ENCODE measurements around the gene RNF224.
"Not testable (repeated sequence)": the region's sequence is repeated elsewhere in the genome, so short reads cannot be mapped to it uniquely, and the experiment has no call there.

The RNF224 gene

GRCh38 chr9:137228968-137229896, 1.9 kb downstream of the RNF224 start:
- no peak for DNase-seq

DNA sequence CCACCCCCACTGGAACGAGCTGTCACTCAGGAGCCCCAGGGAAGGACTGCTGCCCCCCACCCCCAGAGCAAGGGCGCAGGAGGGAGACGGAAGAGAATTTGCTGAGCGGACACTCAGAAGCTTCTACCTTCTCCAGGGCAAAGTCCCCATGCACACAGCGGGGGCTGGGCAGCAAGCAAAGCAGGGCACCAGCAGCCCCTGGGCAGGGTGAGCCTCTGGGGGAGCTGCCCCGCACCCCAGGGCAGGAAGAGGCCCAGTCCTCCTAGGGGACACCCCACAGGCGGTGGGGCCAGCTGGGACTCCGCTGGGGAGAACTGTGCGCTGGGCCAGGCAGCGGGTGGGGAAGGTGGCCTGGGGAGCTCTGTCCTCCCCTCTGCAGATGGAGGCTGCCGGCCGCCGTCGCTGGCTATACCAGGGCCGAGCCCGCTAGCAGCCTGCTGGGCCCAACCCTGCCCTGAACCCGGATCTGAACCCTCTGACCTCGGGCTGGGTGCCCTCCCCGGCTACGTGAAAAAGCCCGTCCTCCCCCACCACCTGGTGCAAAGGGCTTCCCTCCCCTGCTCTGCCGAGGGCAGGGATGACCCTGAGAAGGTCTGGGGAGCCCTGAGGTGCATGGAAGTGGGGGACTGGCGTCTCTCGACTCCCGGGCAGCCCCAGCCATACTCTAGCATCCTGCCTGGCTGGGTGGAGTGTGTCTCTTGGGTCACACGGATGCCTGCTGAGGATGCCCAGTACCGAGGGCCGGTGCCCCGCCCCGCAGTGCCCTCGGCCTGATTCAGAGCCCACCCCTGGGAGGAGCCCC, 2.8 kb downstream of the RNF224 start:
- no peak for DNase-seq

DNA sequence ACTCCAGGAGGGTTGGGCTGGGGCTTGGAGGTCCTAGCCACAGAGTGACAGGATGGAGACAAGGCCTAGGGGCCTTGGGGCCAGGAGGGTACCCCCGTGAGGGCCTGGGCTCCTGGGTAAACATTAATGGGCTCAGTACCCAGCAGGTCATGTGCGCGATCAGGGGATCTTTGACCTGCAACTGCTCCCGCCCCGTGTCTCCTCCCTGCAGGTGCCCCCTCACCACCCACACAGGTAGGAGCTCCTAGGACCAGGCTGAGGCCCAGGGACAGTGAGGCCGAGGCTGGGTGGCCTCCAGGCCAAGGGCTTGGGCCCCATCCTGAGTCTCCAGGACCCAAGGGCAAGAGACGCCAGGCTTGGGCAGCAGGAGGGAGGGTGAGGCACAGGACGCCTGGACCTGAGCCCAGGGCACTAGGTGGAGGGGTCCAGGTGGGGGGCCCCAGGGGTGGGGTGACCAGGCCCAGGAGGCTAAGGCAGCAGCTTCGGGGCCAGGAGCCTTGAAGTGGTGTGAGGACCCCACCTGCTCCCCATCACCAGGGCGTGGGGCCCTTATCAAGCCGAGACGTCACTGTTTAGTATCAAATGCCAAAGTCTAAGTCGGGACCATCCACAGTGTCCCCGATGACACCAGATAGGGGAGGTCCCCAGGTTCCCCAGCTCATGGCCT, 3.5 kb downstream of the RNF224 start, which contains the start of gene SLC34A3:
SLC34A3 (plus strand) TSS at position 197 of the 667 bp plus-strand sequence. CDS start 802 bp downstream, outside the sequence.
- DNase-seq, result no peak

DNA sequence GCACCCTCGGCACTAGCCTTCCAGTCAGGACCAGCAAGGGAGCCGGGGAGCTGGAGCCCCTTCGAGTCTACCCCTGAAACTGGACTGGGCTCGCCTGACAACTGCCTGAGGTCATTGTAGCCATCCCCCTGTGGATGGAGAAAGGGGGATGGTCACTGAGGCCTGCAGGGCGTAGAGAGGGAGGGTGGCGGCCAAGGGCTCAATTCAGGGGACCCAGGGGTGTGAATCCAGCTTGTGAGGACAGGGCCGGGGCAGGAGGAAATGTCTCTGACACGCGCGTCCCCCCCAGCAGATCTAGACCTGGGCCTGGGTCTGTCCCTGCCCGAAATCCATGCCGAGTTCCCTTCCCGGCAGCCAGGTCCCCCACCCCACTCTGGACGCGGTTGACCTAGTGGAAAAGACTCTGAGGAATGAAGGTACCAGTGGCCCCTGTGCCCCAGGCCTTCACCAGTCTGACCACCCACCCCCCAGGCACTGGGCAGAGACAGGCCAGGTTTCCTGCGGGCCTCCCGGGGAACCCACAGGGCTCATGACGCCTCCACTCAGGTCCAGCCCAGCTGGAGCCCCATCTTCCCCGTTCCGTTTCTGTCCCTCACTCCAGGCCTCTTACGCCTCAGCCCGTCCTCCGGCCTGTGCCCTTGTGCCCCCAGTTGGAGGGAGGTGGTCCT, 4.2 kb downstream of the RNF224 start:
- DNase-seq, result no peak

GRCh38 chr9:137232101-137232500, 4.8 kb downstream of the RNF224 start:
- no peak for DNase-seq

DNA sequence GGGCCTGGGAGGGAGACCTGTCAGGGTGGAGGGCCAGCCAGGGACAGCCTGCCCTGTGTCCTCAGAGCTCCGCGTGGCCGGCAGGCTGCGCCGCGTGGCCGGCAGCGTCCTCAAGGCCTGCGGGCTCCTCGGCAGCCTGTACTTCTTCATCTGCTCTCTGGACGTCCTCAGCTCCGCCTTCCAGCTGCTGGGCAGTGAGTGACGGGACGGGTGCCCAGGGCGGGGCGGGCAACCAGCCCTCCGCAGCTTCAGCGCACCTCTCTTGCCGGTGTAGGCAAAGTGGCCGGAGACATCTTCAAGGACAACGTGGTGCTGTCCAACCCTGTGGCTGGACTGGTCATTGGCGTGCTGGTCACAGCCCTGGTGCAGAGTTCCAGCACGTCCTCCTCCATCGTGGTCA, 5.2 kb downstream of the RNF224 start:
- no peak for DNase-seq

DNA sequence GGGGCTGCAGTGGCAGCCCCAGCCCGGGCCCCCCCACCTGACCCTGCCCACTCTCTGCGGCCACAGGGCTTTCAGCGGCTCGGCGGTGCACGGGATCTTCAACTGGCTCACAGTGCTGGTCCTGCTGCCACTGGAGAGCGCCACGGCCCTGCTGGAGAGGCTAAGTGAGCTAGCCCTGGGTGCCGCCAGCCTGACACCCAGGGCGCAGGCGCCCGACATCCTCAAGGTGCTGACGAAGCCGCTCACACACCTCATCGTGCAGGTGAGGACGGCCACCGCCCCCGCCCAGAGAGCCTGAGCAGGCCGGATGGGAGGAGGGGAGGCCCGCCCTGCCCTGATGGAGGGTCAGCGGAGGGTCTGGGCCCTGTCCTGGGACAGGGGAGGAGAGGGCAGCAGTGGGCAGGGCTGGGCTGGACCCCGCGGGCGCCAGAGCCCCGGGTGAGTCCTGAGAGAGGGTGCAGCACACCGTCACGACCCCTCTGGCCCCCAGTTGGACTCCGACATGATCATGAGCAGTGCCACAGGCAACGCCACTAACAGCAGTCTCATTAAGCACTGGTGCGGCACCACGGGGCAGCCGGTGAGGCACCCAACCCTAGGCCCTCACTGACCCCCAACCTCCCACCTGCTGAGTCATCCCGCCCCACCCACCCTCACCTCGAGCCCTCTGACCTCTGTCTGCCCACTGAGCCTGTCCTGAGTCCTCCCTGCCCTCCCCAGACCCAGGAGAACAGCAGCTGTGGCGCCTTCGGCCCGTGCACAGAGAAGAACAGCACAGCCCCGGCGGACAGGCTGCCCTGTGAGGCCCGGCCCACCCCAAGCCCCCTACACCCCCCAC, 6.1 kb downstream of the RNF224 start:
- no peak for DNase-seq

GRCh38 chr9:137234055-137234697, 6.9 kb downstream of the RNF224 start:
- DNase-seq, result no peak

DNA sequence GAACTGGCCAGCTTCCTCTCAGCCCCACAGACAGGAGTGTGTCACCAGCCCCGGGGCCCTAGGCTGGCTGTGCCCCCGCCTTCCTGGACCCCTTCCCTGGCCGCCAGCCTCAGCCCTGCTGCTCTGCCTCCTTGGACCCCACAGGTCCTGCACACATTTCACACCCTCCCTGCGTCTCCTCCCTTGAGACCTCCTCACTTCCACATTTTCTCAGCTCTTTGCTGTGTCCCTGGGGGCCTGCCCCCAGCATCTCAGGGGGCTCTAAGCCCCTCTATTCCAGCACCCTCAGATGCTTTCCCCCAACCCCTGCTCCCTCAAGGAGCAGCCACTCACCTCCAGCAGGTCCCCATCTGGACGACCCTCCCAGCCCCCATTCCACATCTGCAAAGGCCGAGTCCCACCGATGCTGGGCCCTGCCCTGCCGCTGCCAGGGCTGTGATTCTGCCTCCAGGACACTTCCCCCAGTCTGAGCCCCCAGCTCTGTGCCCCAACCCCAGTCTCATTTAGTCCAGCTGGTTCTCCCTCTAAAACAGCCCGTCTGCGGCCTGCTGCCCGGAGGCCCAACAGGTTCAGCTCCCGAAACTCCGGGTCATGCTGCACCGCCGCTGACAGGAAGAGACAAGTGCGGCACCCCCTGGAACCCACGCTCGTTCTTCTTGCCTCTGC, 7.6 kb downstream of the RNF224 start:
- no peak for DNase-seq

DNA sequence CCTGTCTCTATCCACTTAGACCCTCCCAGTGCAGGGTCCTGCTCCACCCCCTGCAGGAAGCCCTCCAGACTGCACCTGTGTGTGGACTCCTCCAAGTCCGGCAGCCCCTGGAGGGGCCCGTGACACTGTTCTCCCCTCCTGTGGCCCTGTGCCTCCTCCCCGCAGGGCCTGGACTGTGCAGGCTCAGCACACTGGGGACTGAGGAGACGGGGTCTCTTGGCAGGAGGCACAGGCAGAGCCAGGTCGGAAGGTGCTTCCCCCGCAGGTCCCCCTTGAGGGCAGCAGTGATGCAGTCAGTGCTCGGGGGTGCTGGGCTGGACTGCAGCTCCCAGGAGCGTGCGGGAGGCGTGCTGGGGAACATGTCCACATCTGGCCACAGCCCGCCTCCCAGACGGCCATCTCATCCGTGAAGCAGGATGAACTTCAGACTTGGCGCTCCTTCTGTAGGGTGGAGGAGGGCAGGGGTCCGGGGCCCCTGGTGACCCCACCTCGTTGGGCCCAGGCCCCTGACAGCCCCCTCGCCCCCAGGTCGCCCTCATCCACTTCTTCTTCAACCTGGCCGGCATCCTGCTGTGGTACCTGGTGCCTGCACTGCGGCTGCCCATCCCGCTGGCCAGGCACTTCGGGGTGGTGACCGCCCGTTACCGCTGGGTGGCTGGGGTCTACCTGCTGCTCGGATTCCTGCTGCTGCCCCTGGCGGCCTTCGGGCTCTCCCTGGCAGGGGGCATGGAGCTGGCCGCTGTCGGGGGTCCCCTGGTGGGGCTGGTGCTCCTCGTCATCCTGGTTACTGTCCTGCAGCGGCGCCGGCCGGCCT, 8.3 kb downstream of the RNF224 start:
- DNase-seq, result no peak

DNA sequence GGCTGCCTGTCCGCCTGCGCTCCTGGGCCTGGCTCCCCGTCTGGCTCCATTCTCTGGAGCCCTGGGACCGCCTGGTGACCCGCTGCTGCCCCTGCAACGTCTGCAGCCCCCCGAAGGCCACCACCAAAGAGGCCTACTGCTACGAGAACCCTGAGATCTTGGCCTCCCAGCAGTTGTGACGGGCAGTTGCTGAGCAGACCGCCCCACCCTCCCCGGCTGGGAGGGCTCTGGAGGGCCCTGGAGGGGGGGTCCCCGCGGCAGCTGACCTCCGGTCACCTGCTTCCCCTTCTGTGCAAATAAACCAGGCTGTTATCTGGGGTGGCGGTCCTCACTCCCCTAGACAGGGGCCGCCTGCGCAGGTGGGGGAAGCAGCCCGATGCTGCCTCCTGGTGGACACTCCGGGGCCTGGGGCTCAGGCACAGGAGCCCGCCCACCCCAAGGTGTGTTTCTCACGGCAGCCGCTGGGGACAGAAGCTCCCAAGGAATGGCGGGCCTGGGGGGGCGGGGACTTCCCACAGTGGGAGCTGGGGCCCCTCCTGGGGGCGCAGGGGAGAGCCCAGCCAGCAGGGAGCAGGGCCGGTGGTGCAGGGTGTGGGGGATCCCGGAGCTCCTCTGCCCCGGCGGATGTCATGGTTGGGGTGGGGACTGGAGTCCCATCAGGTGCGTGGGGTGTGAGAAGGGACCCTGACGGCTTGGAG, 9.1 kb downstream of the RNF224 start:
- DNase-seq, result peak; percentile 92

- no peak for DNase-seq
Measured at GRCh38 chr9:137236936-137237421, 9.7 kb downstream of the RNF224 start.

DNA sequence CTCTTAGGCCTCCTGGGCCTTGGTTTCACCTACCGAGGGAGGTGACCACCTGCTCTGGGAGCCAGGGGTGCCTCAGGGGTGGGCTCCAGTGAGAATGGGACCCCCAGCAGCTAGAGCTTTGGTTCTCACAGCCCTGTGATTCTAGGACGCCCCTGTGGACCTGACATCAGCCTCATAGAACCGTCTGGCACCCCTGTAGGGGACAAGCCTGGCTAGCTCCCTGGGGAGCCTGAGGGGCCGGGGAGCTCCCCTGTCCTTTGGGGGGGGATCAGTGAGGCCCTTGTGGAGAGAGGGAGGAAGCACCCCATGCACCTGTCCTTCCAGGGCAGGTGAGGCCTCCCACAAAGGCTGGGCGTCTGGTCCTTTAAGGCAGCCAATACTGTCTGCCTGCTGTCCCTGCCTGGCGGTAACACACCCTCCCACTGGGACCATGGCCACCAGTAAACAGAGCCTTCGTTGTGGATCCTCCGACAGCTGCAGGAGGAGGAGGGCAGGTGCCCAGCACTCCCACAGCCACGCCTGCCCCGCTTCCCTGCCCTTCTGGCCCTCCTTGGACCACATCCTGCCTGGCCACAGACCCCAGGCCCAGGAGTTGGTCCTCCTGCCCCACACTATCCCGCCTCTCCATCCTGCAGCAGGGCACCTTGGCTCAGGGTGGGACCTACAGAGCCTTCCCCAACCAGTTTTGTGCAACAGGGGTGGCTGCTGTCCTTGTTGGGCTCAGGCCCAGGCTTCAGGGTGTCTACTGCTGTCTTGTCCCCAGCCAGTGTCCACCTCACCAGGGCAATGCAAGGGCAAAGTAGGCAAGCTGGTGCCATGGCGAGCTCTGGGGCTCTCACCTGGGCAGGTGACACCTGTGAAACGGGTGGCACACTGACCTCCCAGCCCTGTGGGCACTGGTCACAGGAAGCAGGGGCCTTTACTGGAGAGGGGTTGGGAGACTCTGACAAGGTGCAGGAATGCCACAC, 10.7 kb downstream of the RNF224 start:
- no peak for DNase-seq

- DNase-seq, result not testable (repeated sequence)
Measured at GRCh38 chr9:137239541-137240200, 12.4 kb downstream of the RNF224 start.

GRCh38 chr9:137240318-137240840, 13.1 kb downstream of the RNF224 start:
- peak; percentile 54 for DNase-seq

DNA sequence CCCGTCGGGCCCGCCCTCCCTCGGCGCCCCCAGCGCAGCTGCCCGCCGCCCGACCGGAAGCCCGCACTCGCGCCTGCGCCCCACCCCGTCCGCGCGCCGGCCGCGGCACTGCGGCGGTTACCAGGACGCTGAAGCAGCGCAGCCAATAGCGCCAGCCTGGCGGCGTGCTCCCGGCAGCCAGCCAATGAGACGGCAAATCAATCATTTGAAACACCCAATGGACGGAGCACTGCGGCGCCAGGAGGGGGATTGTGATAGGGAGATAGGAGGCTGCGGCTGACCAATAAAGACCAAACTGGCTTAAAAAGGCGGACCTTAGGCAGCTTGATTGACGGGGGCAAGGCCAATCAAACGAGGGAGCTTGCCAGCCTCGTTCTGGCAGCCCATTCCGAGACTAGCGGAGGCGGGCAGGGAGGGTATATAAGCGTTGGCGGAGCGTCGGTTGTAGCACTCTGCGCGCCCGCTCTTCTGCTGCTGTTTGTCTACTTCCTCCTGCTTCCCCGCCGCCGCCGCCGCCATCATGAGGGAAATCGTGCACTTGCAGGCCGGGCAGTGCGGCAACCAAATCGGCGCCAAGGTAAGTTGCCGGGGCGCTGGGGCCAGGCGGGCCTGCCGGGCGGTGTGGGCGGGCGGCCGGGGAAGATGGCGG, 13.7 kb downstream of the RNF224 start, which contains the start of gene TUBB4B:
TUBB4B (plus strand) TSS at position 447 of the 649 bp plus-strand sequence; CDS start at position 521, 74 bp downstream.
- DNase-seq, result peak; percentile 96

Data from activated CD4-positive, alpha-beta T cell treated with anti-CD3 and anti-CD28 coated beads, Interleukin-2, amount 50 U/mL, for 1 hour (primary cell).